GM21576 (cell line): ENCODE measurements around the gene TNFRSF8.
"Not testable (repeated sequence)": the region's sequence is repeated elsewhere in the genome, so short reads cannot be mapped to it uniquely, and the experiment has no call there.

Experiments
- ATAC-seq: cut with Tn5 transposase; IDR thresholded peaks from one replicate; pipeline ENCODE4 v1.9.1; 2021; ENCODE audit warnings: mild to moderate bottlenecking, moderate library complexity; ENCODE audit not compliant: unreplicated experiment

TNFRSF8 gene

DNA sequence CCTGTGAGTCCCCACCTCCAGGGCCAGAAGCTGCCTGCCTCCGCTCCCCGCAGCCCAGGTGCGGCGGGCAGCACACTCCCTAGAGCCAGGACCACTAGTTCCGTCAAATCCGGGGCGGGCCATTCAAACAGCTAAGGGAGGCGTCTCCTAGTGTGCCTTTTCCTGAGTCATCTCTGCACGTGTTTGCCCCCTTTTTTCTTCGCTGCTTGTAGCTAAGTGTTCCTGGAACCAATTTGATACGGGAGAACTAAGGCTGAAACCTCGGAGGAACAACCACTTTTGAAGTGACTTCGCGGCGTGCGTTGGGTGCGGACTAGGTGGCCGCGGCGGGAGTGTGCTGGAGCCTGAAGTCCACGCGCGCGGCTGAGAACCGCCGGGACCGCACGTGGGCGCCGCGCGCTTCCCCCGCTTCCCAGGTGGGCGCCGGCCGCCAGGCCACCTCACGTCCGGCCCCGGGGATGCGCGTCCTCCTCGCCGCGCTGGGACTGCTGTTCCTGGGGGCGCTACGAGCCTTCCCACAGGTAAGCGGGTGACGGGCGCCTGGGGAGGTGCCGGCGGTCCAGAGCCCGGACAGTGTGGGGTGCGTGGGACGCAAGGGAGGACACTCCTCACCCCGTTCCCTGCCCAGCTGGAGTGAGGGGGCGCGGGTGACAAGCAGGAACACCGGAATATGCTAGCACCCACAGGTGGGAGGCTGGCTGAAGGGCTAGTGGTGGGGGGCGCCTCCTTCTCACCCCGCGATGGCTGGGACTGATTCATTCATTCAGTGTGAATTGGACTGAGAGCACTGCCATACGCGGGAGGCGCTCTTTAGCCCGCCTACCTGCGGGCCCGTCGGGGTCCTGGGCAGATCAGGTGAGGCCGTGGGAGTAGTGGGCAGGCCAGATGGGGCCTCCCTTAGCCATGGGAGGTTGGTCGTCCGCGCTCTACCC, at the start of gene TNFRSF8:
Gene TNFRSF8, plus strand, starts transcription at position 163 of the 932 bp plus-strand sequence. Its CDS starts 296 bp downstream, at position 459.
- no peak for ATAC-seq

- ATAC-seq, result no peak
Measured at GRCh38 chr1:12014141-12014991, 48.7 kb upstream of the TNFRSF8 start.

GRCh38 chr1:12015001-12015491, 48.1 kb upstream of the TNFRSF8 start:
- no peak for ATAC-seq

DNA sequence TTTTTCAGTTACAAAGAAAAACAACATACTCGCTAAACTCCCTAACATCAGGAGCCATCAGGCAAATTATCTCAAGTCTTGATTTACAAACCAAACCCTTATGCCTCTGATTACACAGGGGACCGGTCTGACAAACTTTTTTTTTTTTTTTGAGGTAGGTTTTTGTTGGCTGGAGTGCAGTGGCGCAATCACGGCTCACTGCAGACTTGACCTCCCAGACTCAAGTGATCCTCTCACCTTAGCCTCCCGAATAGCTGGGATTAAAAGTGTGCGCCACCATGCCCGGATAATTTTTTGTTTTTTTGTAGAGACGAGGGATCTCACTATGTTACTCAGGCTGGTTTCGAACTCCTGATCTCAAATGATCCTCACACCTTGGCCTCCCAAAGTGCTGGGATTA, 47.6 kb upstream of the TNFRSF8 start:
- no peak for ATAC-seq

DNA sequence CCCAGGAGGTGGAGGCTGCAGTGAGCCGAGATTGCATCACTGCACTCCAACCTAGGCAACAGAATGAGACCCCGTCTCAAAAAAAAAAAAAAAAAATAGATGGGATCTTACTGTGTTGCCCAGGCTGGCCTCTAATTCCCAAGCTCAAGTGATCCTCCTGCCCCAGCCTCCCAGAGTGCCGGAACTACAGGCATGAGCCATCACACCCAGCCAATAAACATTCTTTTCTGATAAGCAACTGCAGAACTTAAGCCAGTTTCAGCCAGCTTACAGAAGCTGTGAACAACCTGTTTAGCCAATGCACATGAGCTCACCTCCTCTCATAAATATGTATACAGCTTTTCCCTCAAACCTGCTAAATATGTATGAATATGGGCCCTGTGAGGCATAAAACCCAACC, 46.9 kb upstream of the TNFRSF8 start:
- ATAC-seq, result no peak

GRCh38 chr1:12019858-12020509, 43.1 kb upstream of the TNFRSF8 start:
- ATAC-seq, result no peak

- ATAC-seq, result no peak
Measured at GRCh38 chr1:12021616-12022015, 41.5 kb upstream of the TNFRSF8 start.

- no peak for ATAC-seq
Measured at GRCh38 chr1:12022036-12022435, 41.1 kb upstream of the TNFRSF8 start.

GRCh38 chr1:12026586-12026985, 36.5 kb upstream of the TNFRSF8 start:
- ATAC-seq, result no peak

DNA sequence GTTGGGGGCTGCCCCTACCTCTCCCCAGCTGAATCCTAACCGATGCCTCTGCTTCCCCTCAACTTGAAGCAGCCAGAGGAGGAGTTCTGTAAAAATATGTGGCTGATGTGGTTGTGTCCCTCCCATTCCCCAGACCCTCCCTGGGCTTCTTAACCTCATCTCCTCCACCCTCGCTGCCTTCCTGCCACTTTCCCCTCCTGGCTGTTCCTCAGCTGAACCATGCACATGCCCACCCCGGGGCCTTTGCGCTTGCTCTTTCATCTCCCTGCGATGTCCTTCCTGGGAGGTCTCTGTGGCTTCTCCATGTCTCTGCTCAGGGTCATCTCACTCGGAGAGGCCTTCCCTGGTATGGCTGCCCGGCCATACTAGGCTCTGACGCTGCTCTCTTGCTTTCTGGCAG, 34.9 kb upstream of the TNFRSF8 start:
- no peak for ATAC-seq

DNA sequence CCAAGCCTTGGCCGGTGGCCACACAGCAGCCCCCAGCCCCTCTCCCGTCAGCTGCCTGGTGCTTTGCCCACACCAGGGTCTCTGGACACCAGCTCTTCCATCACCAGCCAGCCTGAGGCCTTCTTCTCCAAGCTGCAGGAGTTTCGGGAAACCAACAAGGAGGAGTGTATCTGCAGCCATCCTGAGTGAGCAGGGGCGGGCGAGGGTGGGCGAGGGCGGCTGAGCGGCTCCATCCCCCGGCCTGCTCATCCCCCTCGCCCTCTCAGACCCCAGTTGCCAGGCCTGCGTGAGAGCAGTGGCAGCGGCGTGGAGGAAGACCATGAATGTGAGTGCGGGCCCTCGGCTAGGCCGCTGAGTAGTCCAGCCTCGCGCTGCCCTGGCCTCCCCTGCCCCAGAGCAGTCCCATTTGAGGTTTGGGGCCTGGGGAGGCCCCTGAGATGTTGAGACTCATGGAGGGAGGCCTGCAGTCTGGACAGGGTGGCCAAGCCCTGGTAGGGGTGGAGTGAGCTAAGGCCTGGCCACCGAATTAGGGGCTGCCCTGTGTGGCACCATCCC, 34.1 kb upstream of the TNFRSF8 start:
- no peak for ATAC-seq

DNA sequence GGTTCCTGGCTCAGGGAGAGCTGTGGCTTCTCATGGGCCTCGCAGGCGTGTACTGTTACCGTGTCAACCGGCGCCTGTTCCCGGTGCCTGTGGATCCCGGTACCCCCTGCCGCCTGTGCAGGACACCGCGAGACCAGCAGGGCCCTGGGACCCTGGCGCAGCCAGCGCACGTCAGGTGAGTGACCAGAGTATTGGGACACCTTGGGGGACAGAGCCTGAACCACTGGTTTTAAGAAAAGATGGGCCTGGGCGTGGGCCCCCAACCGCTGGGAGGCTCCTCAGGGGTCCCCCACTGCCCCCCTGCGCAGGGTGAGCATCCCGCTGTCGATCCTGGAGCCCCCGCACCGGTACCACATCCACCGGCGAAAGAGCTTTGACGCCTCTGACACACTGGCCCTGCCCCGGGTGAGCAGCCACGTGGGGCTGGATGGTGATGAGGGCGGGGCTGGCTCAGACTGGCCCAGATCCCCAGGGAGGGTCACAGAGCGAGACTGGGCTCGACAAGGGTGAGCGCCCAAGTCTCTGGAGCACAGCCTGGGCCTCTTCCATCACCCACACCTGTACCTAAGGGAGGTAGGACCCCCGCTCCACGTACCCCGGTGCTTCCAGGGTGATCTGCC, 33.3 kb upstream of the TNFRSF8 start:
- ATAC-seq, result no peak

DNA sequence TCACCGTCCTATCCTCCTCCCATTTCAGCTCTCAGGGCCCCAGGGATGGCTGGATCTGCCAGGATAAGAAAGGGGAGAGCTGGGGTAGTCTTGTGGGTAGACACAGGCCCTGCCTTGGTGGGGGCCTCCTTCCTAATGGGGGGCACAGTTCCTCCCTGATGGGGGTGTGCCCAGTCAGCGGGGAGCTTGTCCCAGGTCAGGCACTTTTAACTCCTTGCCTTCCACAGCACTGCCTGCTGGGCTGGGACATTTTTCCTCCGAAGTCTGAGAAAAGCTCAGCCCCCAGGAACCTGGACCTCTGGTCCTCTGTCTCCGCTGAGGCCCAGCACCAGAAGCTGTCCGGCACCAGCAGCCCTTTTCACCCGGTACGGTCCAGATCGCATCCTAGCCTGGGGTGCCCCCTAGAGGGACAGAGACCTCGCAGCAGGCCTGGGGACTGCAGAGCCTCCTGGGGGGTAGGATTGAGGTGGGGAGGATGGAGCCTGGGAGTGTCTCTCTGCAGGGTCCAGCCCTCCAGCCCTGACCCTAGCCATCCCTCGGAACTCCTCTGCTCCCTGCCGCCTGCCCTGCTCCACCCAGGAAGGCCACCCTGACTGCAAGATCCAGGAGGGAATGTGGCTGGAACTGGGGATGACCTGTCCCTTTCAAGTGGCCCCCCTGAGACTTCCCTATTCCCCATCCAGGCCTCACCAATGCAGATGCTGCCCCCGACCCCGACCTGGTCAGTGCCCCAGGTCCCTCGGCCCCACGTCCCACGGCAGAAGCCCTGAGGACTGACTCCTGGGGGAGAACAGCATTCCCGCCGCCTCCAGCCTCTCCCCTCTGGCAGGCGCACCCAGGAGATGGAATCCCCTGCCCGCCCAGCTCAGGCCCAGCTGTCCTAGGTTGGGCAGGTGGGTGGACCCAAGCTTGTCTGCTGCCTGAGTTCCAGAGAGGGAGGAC, 31.8 kb upstream of the TNFRSF8 start:
- ATAC-seq, result no peak

GRCh38 chr1:12032161-12032621, 30.9 kb upstream of the TNFRSF8 start:
- ATAC-seq, result no peak

GRCh38 chr1:12033441-12033840, 29.7 kb upstream of the TNFRSF8 start:
- ATAC-seq, result not testable (repeated sequence)

- no peak for ATAC-seq
Measured at GRCh38 chr1:12034381-12034801, 28.7 kb upstream of the TNFRSF8 start.

DNA sequence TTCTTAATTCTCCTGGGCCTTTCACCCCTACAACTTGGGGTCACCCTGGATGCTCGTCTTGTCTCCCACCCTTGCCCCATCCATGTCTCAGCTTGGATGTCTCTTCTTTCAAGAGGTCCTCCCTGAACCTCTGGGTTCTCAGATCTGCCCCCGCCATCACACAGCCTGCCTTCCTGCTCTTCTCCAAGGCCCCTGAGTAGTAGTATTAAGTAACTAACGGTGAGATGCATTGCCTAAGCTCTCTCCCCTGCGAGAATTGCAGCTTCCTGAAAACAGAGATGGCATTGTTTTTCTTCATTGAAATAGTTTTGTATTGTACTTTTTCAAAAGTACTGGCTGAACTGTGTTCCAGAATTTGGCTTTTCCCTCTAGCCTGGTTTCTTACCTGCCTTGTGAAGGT, 27.8 kb upstream of the TNFRSF8 start:
- ATAC-seq, result no peak

DNA sequence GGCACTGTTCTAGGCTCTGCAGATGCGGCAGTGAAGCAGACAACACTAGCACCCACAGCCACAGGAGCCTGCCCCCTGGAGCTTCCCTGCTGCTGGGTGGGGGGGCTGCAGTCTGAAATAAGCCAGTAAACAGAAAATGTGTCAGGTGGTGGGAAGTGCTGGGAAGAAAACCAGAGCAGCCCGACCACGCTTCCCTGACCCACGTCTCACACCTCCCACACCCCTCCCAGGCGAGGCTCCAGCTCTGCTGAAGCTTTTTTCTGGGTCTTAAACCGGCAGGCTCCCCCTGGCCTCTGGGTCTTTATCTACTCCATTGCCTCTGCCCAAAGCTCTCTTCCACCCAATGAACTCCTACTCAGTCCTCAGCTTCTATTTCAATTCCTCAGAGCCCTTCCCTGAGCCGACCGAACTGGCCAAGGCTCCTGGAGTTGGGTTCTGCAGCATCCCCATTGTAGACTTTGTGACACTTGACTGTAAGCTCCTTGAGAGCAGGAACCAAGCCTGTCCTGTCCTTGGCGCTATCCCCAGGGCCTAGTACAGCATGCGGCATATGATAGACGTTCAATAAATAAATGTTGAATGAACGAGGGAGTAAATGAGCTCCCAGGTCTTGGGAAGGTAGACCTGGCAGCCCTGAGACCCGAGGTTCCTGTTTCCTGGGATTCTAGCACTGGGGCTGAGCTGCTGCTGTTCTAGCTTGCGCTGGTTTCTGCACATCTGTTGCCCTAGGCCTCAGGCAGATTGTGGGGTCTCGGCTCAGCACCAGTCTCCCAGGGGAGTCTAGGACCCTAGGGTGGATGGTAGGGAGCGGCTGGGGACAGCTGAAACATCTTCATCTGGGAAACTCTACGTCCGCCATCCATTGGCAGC, 25.4 kb upstream of the TNFRSF8 start:
- ATAC-seq, result no peak
